ENCODE measurements around the gene PTK7.
"Not testable (repeated sequence)": the region's sequence is repeated elsewhere in the genome, so short reads cannot be mapped to it uniquely, and the experiment has no call there.

The PTK7 gene

GRCh38 chr6:43129434-43130194 lies 53.5 kb downstream of the PTK7 start:
- H3K4me3 ChIP-seq (ENCODE audit: low read length in 2 of 2), result no peak overlapping the region
- H3K9ac ChIP-seq (ENCODE audit: low read length in 2 of 2), result no peak overlapping the region
- peaks cover 3% of the 10 kb centered on the region for H3K4me1 ChIP-seq (ENCODE audit: control insufficient read depth, insufficient read depth, low read length)
- H3K27ac ChIP-seq (ENCODE audit: low read length), result no peak overlapping the region
- H3K27me3 ChIP-seq (ENCODE audit: control insufficient read depth in 1 of 2, insufficient read depth in 2 of 2, low read length in 2 of 2), result peaks cover 0 to 12% of the 10 kb centered on the region in 2 donors
- no peaks in the 10 kb centered on the region for H3K9me3 ChIP-seq (ENCODE audit: control insufficient read depth in 2 of 2, low read length in 2 of 2)
- no peaks in the 10 kb centered on the region for H3K36me3 ChIP-seq (ENCODE audit: control insufficient read depth in 2 of 2, insufficient read depth in 2 of 2, low read length in 2 of 2)

GRCh38 chr6:43130429-43130828 lies 54.3 kb downstream of the PTK7 start:
- H3K9me3 ChIP-seq (ENCODE audit: control insufficient read depth in 2 of 2, low read length in 2 of 2), result no peaks in the 10 kb centered on the region
- H3K27me3 ChIP-seq (ENCODE audit: control insufficient read depth in 1 of 2, insufficient read depth in 2 of 2, low read length in 2 of 2), result peaks cover 0 to 12% of the 10 kb centered on the region in 2 donors
- H3K4me3 ChIP-seq (ENCODE audit: low read length in 2 of 2), result no peak overlapping the region
- H3K36me3 ChIP-seq (ENCODE audit: control insufficient read depth in 2 of 2, insufficient read depth in 2 of 2, low read length in 2 of 2), result no peaks in the 10 kb centered on the region
- H3K4me1 ChIP-seq (ENCODE audit: control insufficient read depth, insufficient read depth, low read length), result peaks cover 3% of the 10 kb centered on the region
- H3K9ac ChIP-seq (ENCODE audit: low read length in 2 of 2), result no peak overlapping the region
- H3K27ac ChIP-seq (ENCODE audit: low read length), result no peak overlapping the region

GRCh38 chr6:43131379-43131778 lies 55.3 kb downstream of the PTK7 start:
- not testable (repeated sequence) for H3K9ac ChIP-seq (ENCODE audit: low read length in 2 of 2); H3K36me3 ChIP-seq (ENCODE audit: control insufficient read depth in 2 of 2, insufficient read depth in 2 of 2, low read length in 2 of 2); H3K4me3 ChIP-seq (ENCODE audit: low read length in 2 of 2); H3K27ac ChIP-seq (ENCODE audit: low read length); H3K9me3 ChIP-seq (ENCODE audit: control insufficient read depth in 2 of 2, low read length in 2 of 2); H3K4me1 ChIP-seq (ENCODE audit: control insufficient read depth, insufficient read depth, low read length)
- H3K27me3 ChIP-seq (ENCODE audit: control insufficient read depth in 1 of 2, insufficient read depth in 2 of 2, low read length in 2 of 2), result peaks cover 0 to 12% of the 10 kb centered on the region in 2 donors

- H3K27ac ChIP-seq (ENCODE audit: low read length), result no peak overlapping the region
These were observed 62.2 kb downstream of the PTK7 start for GRCh38 chr6:43138267-43138666.

GRCh38 chr6:43139973-43140372 lies 63.9 kb downstream of the PTK7 start:
- H3K27ac ChIP-seq (ENCODE audit: low read length); H3K9me3 ChIP-seq (ENCODE audit: control insufficient read depth in 2 of 2, low read length in 2 of 2): not testable (repeated sequence)

More at GRCh38 chr6:43138267-43138666, 62.2 kb downstream of the PTK7 start:
- Histone ChIP-seq H3K9me3 (ENCODE audit: control insufficient read depth in 2 of 2, low read length in 2 of 2) (no peaks in the 10 kb centered on the region), H3K27me3 (ENCODE audit: control insufficient read depth in 1 of 2, insufficient read depth in 2 of 2, low read length in 2 of 2) (no peaks in the 10 kb centered on the region), H3K9ac (ENCODE audit: low read length in 2 of 2) (no peak overlapping the region), H3K4me3 (ENCODE audit: low read length in 2 of 2) (no peak overlapping the region), H3K36me3 (ENCODE audit: control insufficient read depth in 2 of 2, insufficient read depth in 2 of 2, low read length in 2 of 2) (no peaks in the 10 kb centered on the region), H3K4me1 (ENCODE audit: control insufficient read depth, insufficient read depth, low read length) (peaks cover 6% of the 10 kb centered on the region)

GRCh38 chr6:43141644-43142043 lies 65.5 kb downstream of the PTK7 start:
- Histone ChIP-seq H3K9ac (ENCODE audit: low read length in 2 of 2) (no peak overlapping the region), H3K9me3 (ENCODE audit: control insufficient read depth in 2 of 2, low read length in 2 of 2) (no peaks in the 10 kb centered on the region), H3K27me3 (ENCODE audit: control insufficient read depth in 1 of 2, insufficient read depth in 2 of 2, low read length in 2 of 2) (no peaks in the 10 kb centered on the region), H3K36me3 (ENCODE audit: control insufficient read depth in 2 of 2, insufficient read depth in 2 of 2, low read length in 2 of 2) (no peaks in the 10 kb centered on the region), H3K27ac (ENCODE audit: low read length) (no peak overlapping the region), H3K4me1 (ENCODE audit: control insufficient read depth, insufficient read depth, low read length) (peaks cover 12% of the 10 kb centered on the region), H3K4me3 (ENCODE audit: low read length in 2 of 2) (no peak overlapping the region)

More at GRCh38 chr6:43139973-43140372, 63.9 kb downstream of the PTK7 start:
- H3K4me1 ChIP-seq (ENCODE audit: control insufficient read depth, insufficient read depth, low read length), result peaks cover 12% of the 10 kb centered on the region
- H3K9ac ChIP-seq (ENCODE audit: low read length in 2 of 2); H3K36me3 ChIP-seq (ENCODE audit: control insufficient read depth in 2 of 2, insufficient read depth in 2 of 2, low read length in 2 of 2); H3K4me3 ChIP-seq (ENCODE audit: low read length in 2 of 2); H3K27me3 ChIP-seq (ENCODE audit: control insufficient read depth in 1 of 2, insufficient read depth in 2 of 2, low read length in 2 of 2): not testable (repeated sequence)

- Histone ChIP-seq H3K9me3 (ENCODE audit: control insufficient read depth in 2 of 2, low read length in 2 of 2) (no peaks in the 10 kb centered on the region), H3K27me3 (ENCODE audit: control insufficient read depth in 1 of 2, insufficient read depth in 2 of 2, low read length in 2 of 2) (no peaks in the 10 kb centered on the region), H3K9ac (ENCODE audit: low read length in 2 of 2) (no peak overlapping the region), H3K27ac (ENCODE audit: low read length) (no peak overlapping the region), H3K4me1 (ENCODE audit: control insufficient read depth, insufficient read depth, low read length) (peaks cover 12% of the 10 kb centered on the region), H3K36me3 (ENCODE audit: control insufficient read depth in 2 of 2, insufficient read depth in 2 of 2, low read length in 2 of 2) (no peaks in the 10 kb centered on the region), H3K4me3 (ENCODE audit: low read length in 2 of 2) (no peak overlapping the region)
These were observed 66.0 kb downstream of the PTK7 start for GRCh38 chr6:43142101-43142500.

- Histone ChIP-seq H3K4me1 (ENCODE audit: control insufficient read depth, insufficient read depth, low read length) (peaks cover 12% of the 10 kb centered on the region), H3K4me3 (ENCODE audit: low read length in 2 of 2) (peak overlapping the region in 1 of 2 donors; percentile 49), H3K36me3 (ENCODE audit: control insufficient read depth in 2 of 2, insufficient read depth in 2 of 2, low read length in 2 of 2) (no peaks in the 10 kb centered on the region), H3K27me3 (ENCODE audit: control insufficient read depth in 1 of 2, insufficient read depth in 2 of 2, low read length in 2 of 2) (no peaks in the 10 kb centered on the region), H3K9ac (ENCODE audit: low read length in 2 of 2) (peak overlapping the region; percentile 31 to 73), H3K9me3 (ENCODE audit: control insufficient read depth in 2 of 2, low read length in 2 of 2) (no peaks in the 10 kb centered on the region), H3K27ac (ENCODE audit: low read length) (peak overlapping the region; percentile 24)
These were observed 67.4 kb downstream of the PTK7 start for GRCh38 chr6:43143235-43144128.

- Histone ChIP-seq H3K9me3 (ENCODE audit: control insufficient read depth in 2 of 2, low read length in 2 of 2) (no peaks in the 10 kb centered on the region), H3K36me3 (ENCODE audit: control insufficient read depth in 2 of 2, insufficient read depth in 2 of 2, low read length in 2 of 2) (no peaks in the 10 kb centered on the region), H3K4me3 (ENCODE audit: low read length in 2 of 2) (no peak overlapping the region), H3K9ac (ENCODE audit: low read length in 2 of 2) (no peak overlapping the region), H3K27ac (ENCODE audit: low read length) (no peak overlapping the region), H3K27me3 (ENCODE audit: control insufficient read depth in 1 of 2, insufficient read depth in 2 of 2, low read length in 2 of 2) (no peaks in the 10 kb centered on the region), H3K4me1 (ENCODE audit: control insufficient read depth, insufficient read depth, low read length) (peaks cover 12% of the 10 kb centered on the region)
These were observed 68.8 kb downstream of the PTK7 start for GRCh38 chr6:43144879-43145278.

- Histone ChIP-seq H3K27me3 (ENCODE audit: control insufficient read depth in 1 of 2, insufficient read depth in 2 of 2, low read length in 2 of 2) (no peaks in the 10 kb centered on the region), H3K27ac (ENCODE audit: low read length) (no peak overlapping the region), H3K4me3 (ENCODE audit: low read length in 2 of 2) (no peak overlapping the region), H3K36me3 (ENCODE audit: control insufficient read depth in 2 of 2, insufficient read depth in 2 of 2, low read length in 2 of 2) (no peaks in the 10 kb centered on the region), H3K9ac (ENCODE audit: low read length in 2 of 2) (no peak overlapping the region), H3K9me3 (ENCODE audit: control insufficient read depth in 2 of 2, low read length in 2 of 2) (no peaks in the 10 kb centered on the region), H3K4me1 (ENCODE audit: control insufficient read depth, insufficient read depth, low read length) (peaks cover 12% of the 10 kb centered on the region)
These were observed 70.1 kb downstream of the PTK7 start for GRCh38 chr6:43146261-43146660.

All from stomach smooth muscle (tissue), 2 donors.